GM12878 (cell line): Measurements from ENCODE around the gene NT5M. TPM values are rescaled to one million over a fixed set of nuclear protein-coding genes. Genes with fewer than 3 reads are reported as not detected.

Source experiments
- ATAC-seq: fragments of 200-7000 bp; cut with Tn5 transposase; 3 replicates; pipeline ENCODE4 v1.9.1; 2020; ENCODE audit warnings: mild to moderate bottlenecking, moderate library complexity
- BruUV-seq: library from RNA; stranded (reverse); fragments of 400-500 nt; replicated peaks from 2 replicates; lab custom pipeline; 2021; lab: Mats Ljungman, UMichigan
- CTCF ChIA-PET: fragments of 300-600 bp; sonication (Branson Sonifier 250); formaldehyde crosslinking; extraction: SDS; loops from one replicate; lab custom pipeline; 2021; ENCODE audit warnings: inconsistent platforms; lab: Yijun Ruan, JAX
- POLR2A ChIA-PET: fragments of 350-600 bp; formaldehyde crosslinking; extraction: SDS; loops from one replicate; lab custom pipeline; 2021; ENCODE audit warnings: inconsistent platforms; lab: Charles Lee
- RAD21 ChIA-PET: fragments of 300-600 bp; sonication (Branson Sonifier 250); formaldehyde crosslinking; loops from one replicate; lab custom pipeline; 2023; ENCODE audit warnings: antibody characterized with exemption; ENCODE audit not compliant: unreplicated experiment; lab: Charles Lee
- SMC1A ChIA-PET: fragments of 300-600 bp; sonication (Branson Sonifier 250); formaldehyde crosslinking; loops from one replicate; lab custom pipeline; 2023; ENCODE audit not compliant: unreplicated experiment, uncharacterized antibody; lab: Charles Lee
- DNase-seq: peaks from one replicate; pipeline ENCODE4 v3.0.0-alpha.2; 2011; ENCODE audit warnings: low read depth, low spot score
- FAIRE-seq: peaks from 3 replicates; lab custom pipeline; 2011; peaks lifted over from hg19 to GRCh38; lab: Jason Lieb, UNC
- H2AFZ ChIP-seq: 2 replicates; pipeline ENCODE4 v1.6.0; 2011; ENCODE audit warnings: low read depth, low read length, control low read depth; ENCODE audit not compliant: control insufficient read depth
- H3K27ac ChIP-seq: 2 replicates; pipeline ENCODE4 v1.5.1; 2011; ENCODE audit warnings: control low read depth; ENCODE audit not compliant: control insufficient read depth, insufficient read depth
- H3K27me3 ChIP-seq, 2 experiments: replicated peaks in 1 of 2; 2 replicates each; pipeline versions ENCODE4 v1.6.0 to v1.6.1; 2011; ENCODE audit warnings: low read length in 1 of 2; ENCODE audit not compliant: control insufficient read depth in 2 of 2, insufficient read depth in 2 of 2
- H3K36me3 ChIP-seq, 2 experiments: 2 replicates each; pipeline ENCODE4 v1.5.1; 2011; ENCODE audit warnings: low read length in 1 of 2; ENCODE audit not compliant: control insufficient read depth in 2 of 2, insufficient read depth in 2 of 2
- H3K4me1 ChIP-seq: 2 replicates; pipeline ENCODE4 v1.6.1; 2011; ENCODE audit warnings: mild to moderate bottlenecking, low read length, moderate library complexity, mixed read lengths; ENCODE audit not compliant: control insufficient read depth, insufficient read depth
- H3K4me2 ChIP-seq: 2 replicates; pipeline ENCODE4 v1.6.0; 2011; ENCODE audit warnings: control low read depth; ENCODE audit not compliant: control insufficient read depth, insufficient read depth
- H3K4me3 ChIP-seq: fragments of 200-600 bp; sonication (generic); 2 replicates; pipeline ENCODE4 v1.5.1; 2016
- H3K79me2 ChIP-seq: 2 replicates; pipeline ENCODE4 v1.6.0; 2011; ENCODE audit warnings: low read length; ENCODE audit not compliant: control insufficient read depth, insufficient read depth
- H3K9ac ChIP-seq: 2 replicates; pipeline ENCODE4 v1.8.0; 2011; ENCODE audit warnings: low read length, control low read depth, mixed read lengths; ENCODE audit not compliant: control insufficient read depth, insufficient read depth
- H3K9me3 ChIP-seq: replicated peaks from 3 replicates; pipeline ENCODE4 v1.5.1; 2011; ENCODE audit warnings: mild to moderate bottlenecking, low read length; ENCODE audit not compliant: control insufficient read depth, insufficient read depth
- H4K20me1 ChIP-seq: 2 replicates; pipeline ENCODE4 v1.6.0; 2011; ENCODE audit not compliant: control insufficient read depth, insufficient read depth
- IKZF1 ChIP-seq: fragments of 450-650 bp; conservative IDR thresholded peaks from 2 replicates; pipeline ENCODE4 v1.6.1; 2017; ENCODE audit warnings: antibody characterized with exemption, mild to moderate bottlenecking
- KDM1A ChIP-seq: fragments of 200-600 bp; sonication (generic); IDR thresholded peaks from 2 replicates; pipeline ENCODE4 v1.6.1; 2016; ENCODE audit warnings: borderline replicate concordance
- RB1 ChIP-seq: fragments of 450-650 bp; formaldehyde crosslinking; IDR thresholded peaks from 2 replicates; pipeline ENCODE4 v1.6.1; 2017; ENCODE audit warnings: mild to moderate bottlenecking, borderline replicate concordance
- TCF3 ChIP-seq: IDR thresholded peaks from 2 replicates; pipeline ENCODE4 v1.6.1; 2012; ENCODE audit warnings: low read depth, mild to moderate bottlenecking, low read length, borderline replicate concordance; ENCODE audit not compliant: insufficient read depth
- ZBTB11 ChIP-seq: fragments of 450-650 bp; formaldehyde crosslinking; IDR thresholded peaks from 2 replicates; pipeline ENCODE4 v1.5.0; 2022; ENCODE audit warnings: mild to moderate bottlenecking, missing genetic modification characterization
- WGBS: methylation state at CpG from one replicate; pipeline ENCODE4 v1.1.6; 2016; ENCODE audit warnings: low lambda C conversion rate; ENCODE audit not compliant: insufficient replicate concordance, insufficient coverage; ENCODE audit errors: missing lambda C conversion rate; 5-methylcytosine and 5-hydroxymethylcytosine counted together
- in situ Hi-C: fragments of 300-500 bp; cut with MboI; formaldehyde crosslinking; loops from 9 replicates; pipeline ENCODE4 v1.14.3; 2018; ENCODE audit warnings: mixed read lengths
- intact Hi-C: fragments of 100-400 bp; cut with micrococcal nuclease; formaldehyde crosslinking; loops from one replicate; pipeline ENCODE4 v1.14.2; 2022; ENCODE audit not compliant: unreplicated experiment
- polyA plus RNA-seq, 11 experiments: library from polyadenylated mRNA; depleted of rRNA in 4 of 11; unstranded in 6 of 11; stranded (reverse) in 5 of 11; fragments of >200 nt; fragmentation: Nextera tagmentation in 4 of 11; fragmentation: Illumina TruSeq in 1 of 11; extraction: Ambion mirVana in 4 of 11; extraction: Trizol in 1 of 11; gene quantifications; 1 replicate in 1 of 11; 2 replicates in 10 of 11; pipeline versions ENCODE4 v1.2.1 to v1.2.3, GENCODE V29; 2011 to 2016; ENCODE audit warnings: inconsistent platforms in 2 of 11, missing spikeins in 2 of 11, low read depth in 1 of 11
- total RNA-seq, 4 experiments: library from RNA; depleted of rRNA in 3 of 4; stranded (reverse); fragments of >200 nt in 3 of 4; fragmentation: Illumina TruSeq in 1 of 4; extraction: Trizol in 1 of 4; gene quantifications; 2 replicates each; pipeline versions ENCODE4 v1.2.1 to v1.2.3, GENCODE V29; 2013 to 2021

The NT5M gene
- total and polyA plus RNA-seq, 10 of the 15 experiments (the other 5 are each of a cell fraction or from before 2014, with no cell fraction given) = 0.18 to 14.1 (median 2.9) TPM

GRCh38 chr17:17295141-17295540, 8.0 kb upstream of the NT5M start:
- no peaks in the 10 kb centered on the region for H3K79me2 ChIP-seq
- TF ChIP-seq IKZF1 = no peak
- no peak for TF ChIP-seq ZBTB11 (CRISPR knock-in tag)
- no peak for TF ChIP-seq RB1
- TF ChIP-seq TCF3 = peak; percentile 45; the same call in 1 of the 2 replicates
- no peak for TF ChIP-seq KDM1A
- TF ChIP-seq, all 136 proteins: peak for 1
- 75% methylated on average over 4 of the region's 4 CpGs for WGBS

More at GRCh38 chr17:17295141-17295540, 8.0 kb upstream of the NT5M start:
- H4K20me1 ChIP-seq = no peaks in the 10 kb centered on the region
- H3K4me3 ChIP-seq = no peak overlapping the region
- no peak for FAIRE-seq
- no peaks in the 10 kb centered on the region for H3K36me3 ChIP-seq
- H3K9me3 ChIP-seq = no peaks in the 10 kb centered on the region; the same call in 2 of the 3 replicates
- peaks cover 15% of the 10 kb centered on the region for H3K4me1 ChIP-seq
- no peak for DNase-seq
- CTCF ChIA-PET = interaction anchor here (0.6 to 1.0 kb wide), 2 partner anchors 17 to 295 kb away, joined by 5 to 6 read pairs; no protein-coding TSS in a partner anchor
- no peak overlapping the region for H3K9ac ChIP-seq
- intact Hi-C loops (no loop called here), in situ Hi-C loops (no loop called here)
- no TSS peak for BruUV-seq
- POLR2A ChIA-PET = interaction anchor here (0.7 kb wide), 2 partner anchors 337 to 397 kb away, joined by 3 to 6 read pairs; no protein-coding TSS in a partner anchor
- SMC1A ChIA-PET = no interaction called here
- no peaks in the 10 kb centered on the region for H3K27me3 ChIP-seq
- RAD21 ChIA-PET = no interaction called here
- no peak overlapping the region for H2AFZ ChIP-seq
- peak overlapping the region; percentile 38; the same call in 1 of the 2 replicates for H3K4me2 ChIP-seq
- no peak overlapping the region for H3K27ac ChIP-seq
- peak; percentile 49 for ATAC-seq
